HepG2 (cell line): ENCODE measurements around the gene MEX3A. TPM values are rescaled to one million over a fixed set of nuclear protein-coding genes. Genes with fewer than 3 reads are reported as not detected.

ENCODE experiments used
- CHD4 ChIP-seq: fragments of 200-600 bp; sonication (generic); IDR thresholded peaks from 2 replicates; pipeline ENCODE4 v1.7.0; 2017; ENCODE audit warnings: mild to moderate bottlenecking, low read length, borderline replicate concordance
- FOXM1 ChIP-seq: sonication (generic); formaldehyde crosslinking; IDR thresholded peaks from 2 replicates; pipeline ENCODE4 v1.5.0; 2020; ENCODE audit warnings: missing genetic modification reagents
- MED1 ChIP-seq: sonication (generic); formaldehyde crosslinking; IDR thresholded peaks from 2 replicates; pipeline ENCODE4 v1.4.0; 2020; ENCODE audit warnings: missing genetic modification reagents
- NONO ChIP-seq, 2 experiments: fragments of 450-650 bp in 1 of 2; sonication (generic) in 1 of 2; formaldehyde crosslinking in 1 of 2; IDR thresholded peaks in 1 of 2; conservative IDR thresholded peaks in 1 of 2; 2 replicates each; pipeline versions ENCODE4 v1.6.1 to v1.8.0; 2017 to 2022; ENCODE audit warnings: mild to moderate bottlenecking in 1 of 2, missing genetic modification reagents in 1 of 2, moderate library complexity in 1 of 2
- PLRG1 ChIP-seq: fragments of 450-650 bp; conservative IDR thresholded peaks from 2 replicates; pipeline ENCODE4 v1.6.1; 2016
- SIN3B ChIP-seq: fragments of 150-350 bp; IDR thresholded peaks from 2 replicates; pipeline ENCODE4 v1.6.1; 2014; ENCODE audit warnings: low read length
- SRF ChIP-seq: IDR thresholded peaks from 2 replicates; pipeline ENCODE4 v1.6.1; 2011; ENCODE audit warnings: mild to moderate bottlenecking, low read depth, low read length, moderate library complexity
- ZBTB3 ChIP-seq: sonication (generic); formaldehyde crosslinking; IDR thresholded peaks from 2 replicates; pipeline ENCODE4 v1.4.0; 2020; ENCODE audit warnings: low read depth, mild to moderate bottlenecking, moderate library complexity, missing genetic modification reagents, borderline replicate concordance
- ZNF333 ChIP-seq: sonication (generic); formaldehyde crosslinking; IDR thresholded peaks from 2 replicates; pipeline ENCODE4 v1.4.0; 2020; ENCODE audit warnings: mild to moderate bottlenecking, missing genetic modification reagents, borderline replicate concordance
- ZNF446 ChIP-seq: sonication (generic); formaldehyde crosslinking; IDR thresholded peaks from 2 replicates; pipeline ENCODE4 v1.5.0; 2020; ENCODE audit warnings: mild to moderate bottlenecking, missing genetic modification reagents
- ZNF513 ChIP-seq: sonication (generic); formaldehyde crosslinking; conservative IDR thresholded peaks from 2 replicates; pipeline ENCODE4 v1.5.0; 2020; ENCODE audit warnings: missing genetic modification reagents
- ZSCAN9 ChIP-seq: IDR thresholded peaks from 2 replicates; pipeline ENCODE4 v1.6.1; 2016; ENCODE audit warnings: borderline replicate concordance
- polyA plus RNA-seq, 8 experiments: library from polyadenylated mRNA; depleted of rRNA in 3 of 8; stranded (reverse) in 7 of 8; unstranded in 1 of 8; fragments of >200 nt; fragmentation: Illumina TruSeq in 4 of 8; extraction: Trizol in 4 of 8; gene quantifications; 2 replicates each; pipeline versions ENCODE4 v1.2.1 to v1.2.3, GENCODE V29; 2011 to 2016; ENCODE audit warnings: low read depth in 4 of 8, missing spikeins in 1 of 8, mixed read lengths in 1 of 8; ENCODE audit not compliant: insufficient read depth in 1 of 8
- total RNA-seq, 5 experiments: library from RNA; depleted of rRNA; stranded (reverse); fragments of >200 nt; fragmentation: Illumina TruSeq; extraction: Trizol; gene quantifications; 2 replicates each; pipeline ENCODE4 v1.2.3, GENCODE V29; 2016; ENCODE audit warnings: low read depth in 1 of 5
- TF ChIP-seq, protein P1 (sequence below): sonication (generic); formaldehyde crosslinking; conservative IDR thresholded peaks from 2 replicates; pipeline ENCODE4 v1.8.0; 2022; ENCODE audit warnings: mild to moderate bottlenecking, moderate library complexity, missing genetic modification reagents
- TF ChIP-seq, protein P2 (sequence below): sonication (generic); formaldehyde crosslinking; IDR thresholded peaks from 2 replicates; pipeline ENCODE4 v1.4.0; 2020; ENCODE audit warnings: missing genetic modification reagents, mild to moderate bottlenecking, borderline replicate concordance
- TF ChIP-seq, protein P3 (sequence below), 2 experiments: IDR thresholded peaks; 2 replicates each; pipeline ENCODE4 v1.6.1; 2011 to 2012; ENCODE audit warnings: low read length in 2 of 2, borderline replicate concordance in 1 of 2, low read depth in 1 of 2, mild to moderate bottlenecking in 1 of 2, moderate library complexity in 1 of 2
- TF ChIP-seq, protein P4 (sequence below): sonication (generic); formaldehyde crosslinking; IDR thresholded peaks from 2 replicates; pipeline ENCODE4 v1.8.1; 2023; ENCODE audit warnings: mild to moderate bottlenecking, missing genetic modification reagents

Gene MEX3A
- total and polyA plus RNA-seq, 2 of the 13 experiments (the other 11 are each of a cell fraction or from before 2014, with no cell fraction given): 7.6 to 9.1 TPM

- TF ChIP-seq ZBTB3 (CRISPR knock-in tag): 0 out of 2 replicates have a peak, but pooled peaks have one; percentile 17
- TF ChIP-seq ZNF446: 0 out of 2 replicates have a peak, but pooled peaks have one; percentile 29
- no peak for TF ChIP-seq NONO (IDR thresholded peaks at IDR 0.05)
- TF ChIP-seq NONO (CRISPR knock-in tag; conservative IDR thresholded peaks at IDR 0.05): peak; percentile 77
- peak; percentile 79 for TF ChIP-seq MED1 (CRISPR knock-in tag)
- TF ChIP-seq, protein P1, sequence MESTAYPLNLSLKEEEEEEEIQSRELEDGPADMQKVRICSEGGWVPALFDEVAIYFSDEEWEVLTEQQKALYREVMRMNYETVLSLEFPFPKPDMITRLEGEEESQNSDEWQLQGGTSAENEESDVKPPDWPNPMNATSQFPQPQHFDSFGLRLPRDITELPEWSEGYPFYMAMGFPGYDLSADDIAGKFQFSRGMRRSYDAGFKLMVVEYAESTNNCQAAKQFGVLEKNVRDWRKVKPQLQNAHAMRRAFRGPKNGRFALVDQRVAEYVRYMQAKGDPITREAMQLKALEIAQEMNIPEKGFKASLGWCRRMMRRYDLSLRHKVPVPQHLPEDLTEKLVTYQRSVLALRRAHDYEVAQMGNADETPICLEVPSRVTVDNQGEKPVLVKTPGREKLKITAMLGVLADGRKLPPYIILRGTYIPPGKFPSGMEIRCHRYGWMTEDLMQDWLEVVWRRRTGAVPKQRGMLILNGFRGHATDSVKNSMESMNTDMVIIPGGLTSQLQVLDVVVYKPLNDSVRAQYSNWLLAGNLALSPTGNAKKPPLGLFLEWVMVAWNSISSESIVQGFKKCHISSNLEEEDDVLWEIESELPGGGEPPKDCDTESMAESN (CRISPR knock-in tag): peak; percentile 72
- no peak for TF ChIP-seq PLRG1
- peak; percentile 30; the same call in 1 of the 2 replicates for TF ChIP-seq SIN3B
- no peak for TF ChIP-seq CHD4
- peak; percentile 79; the same call in 1 of the 2 replicates for TF ChIP-seq ZSCAN9
- TF ChIP-seq, protein P2, sequence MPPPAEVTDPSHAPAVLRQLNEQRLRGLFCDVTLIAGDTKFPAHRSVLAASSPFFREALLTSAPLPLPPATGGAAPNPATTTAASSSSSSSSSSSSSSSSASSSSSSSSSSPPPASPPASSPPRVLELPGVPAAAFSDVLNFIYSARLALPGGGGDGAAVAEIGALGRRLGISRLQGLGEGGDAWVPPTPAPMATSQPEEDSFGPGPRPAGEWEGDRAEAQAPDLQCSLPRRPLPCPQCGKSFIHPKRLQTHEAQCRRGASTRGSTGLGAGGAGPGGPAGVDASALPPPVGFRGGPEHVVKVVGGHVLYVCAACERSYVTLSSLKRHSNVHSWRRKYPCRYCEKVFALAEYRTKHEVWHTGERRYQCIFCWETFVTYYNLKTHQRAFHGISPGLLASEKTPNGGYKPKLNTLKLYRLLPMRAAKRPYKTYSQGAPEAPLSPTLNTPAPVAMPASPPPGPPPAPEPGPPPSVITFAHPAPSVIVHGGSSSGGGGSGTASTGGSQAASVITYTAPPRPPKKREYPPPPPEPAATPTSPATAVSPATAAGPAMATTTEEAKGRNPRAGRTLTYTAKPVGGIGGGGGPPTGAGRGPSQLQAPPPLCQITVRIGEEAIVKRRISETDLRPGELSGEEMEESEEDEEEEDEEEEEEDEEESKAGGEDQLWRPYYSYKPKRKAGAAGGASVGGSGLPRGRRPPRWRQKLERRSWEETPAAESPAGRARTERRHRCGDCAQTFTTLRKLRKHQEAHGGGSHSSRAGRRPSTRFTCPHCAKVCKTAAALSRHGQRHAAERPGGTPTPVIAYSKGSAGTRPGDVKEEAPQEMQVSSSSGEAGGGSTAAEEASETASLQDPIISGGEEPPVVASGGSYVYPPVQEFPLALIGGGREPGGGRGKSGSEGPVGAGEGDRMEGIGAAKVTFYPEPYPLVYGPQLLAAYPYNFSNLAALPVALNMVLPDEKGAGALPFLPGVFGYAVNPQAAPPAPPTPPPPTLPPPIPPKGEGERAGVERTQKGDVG: no peak; the same call in 1 of the 2 replicates
- TF ChIP-seq ZNF513: 0 out of 2 replicates have a peak, but pooled peaks have one; percentile 41
- TF ChIP-seq FOXM1 (CRISPR knock-in tag): no peak
- no peak for TF ChIP-seq SRF
- TF ChIP-seq, protein P3, sequence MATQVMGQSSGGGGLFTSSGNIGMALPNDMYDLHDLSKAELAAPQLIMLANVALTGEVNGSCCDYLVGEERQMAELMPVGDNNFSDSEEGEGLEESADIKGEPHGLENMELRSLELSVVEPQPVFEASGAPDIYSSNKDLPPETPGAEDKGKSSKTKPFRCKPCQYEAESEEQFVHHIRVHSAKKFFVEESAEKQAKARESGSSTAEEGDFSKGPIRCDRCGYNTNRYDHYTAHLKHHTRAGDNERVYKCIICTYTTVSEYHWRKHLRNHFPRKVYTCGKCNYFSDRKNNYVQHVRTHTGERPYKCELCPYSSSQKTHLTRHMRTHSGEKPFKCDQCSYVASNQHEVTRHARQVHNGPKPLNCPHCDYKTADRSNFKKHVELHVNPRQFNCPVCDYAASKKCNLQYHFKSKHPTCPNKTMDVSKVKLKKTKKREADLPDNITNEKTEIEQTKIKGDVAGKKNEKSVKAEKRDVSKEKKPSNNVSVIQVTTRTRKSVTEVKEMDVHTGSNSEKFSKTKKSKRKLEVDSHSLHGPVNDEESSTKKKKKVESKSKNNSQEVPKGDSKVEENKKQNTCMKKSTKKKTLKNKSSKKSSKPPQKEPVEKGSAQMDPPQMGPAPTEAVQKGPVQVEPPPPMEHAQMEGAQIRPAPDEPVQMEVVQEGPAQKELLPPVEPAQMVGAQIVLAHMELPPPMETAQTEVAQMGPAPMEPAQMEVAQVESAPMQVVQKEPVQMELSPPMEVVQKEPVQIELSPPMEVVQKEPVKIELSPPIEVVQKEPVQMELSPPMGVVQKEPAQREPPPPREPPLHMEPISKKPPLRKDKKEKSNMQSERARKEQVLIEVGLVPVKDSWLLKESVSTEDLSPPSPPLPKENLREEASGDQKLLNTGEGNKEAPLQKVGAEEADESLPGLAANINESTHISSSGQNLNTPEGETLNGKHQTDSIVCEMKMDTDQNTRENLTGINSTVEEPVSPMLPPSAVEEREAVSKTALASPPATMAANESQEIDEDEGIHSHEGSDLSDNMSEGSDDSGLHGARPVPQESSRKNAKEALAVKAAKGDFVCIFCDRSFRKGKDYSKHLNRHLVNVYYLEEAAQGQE (IDR thresholded peaks at IDR 0.05; ENCODE audit: borderline replicate concordance in 1 of 2, low read depth in 1 of 2, low read length in 2 of 2): peak in 1 of 2 experiments; percentile 59; a peak in 1 of 4 replicates
- TF ChIP-seq ZNF333 (CRISPR knock-in tag): 0 out of 2 replicates have a peak, but pooled peaks have one; percentile 16
- TF ChIP-seq, protein P4, sequence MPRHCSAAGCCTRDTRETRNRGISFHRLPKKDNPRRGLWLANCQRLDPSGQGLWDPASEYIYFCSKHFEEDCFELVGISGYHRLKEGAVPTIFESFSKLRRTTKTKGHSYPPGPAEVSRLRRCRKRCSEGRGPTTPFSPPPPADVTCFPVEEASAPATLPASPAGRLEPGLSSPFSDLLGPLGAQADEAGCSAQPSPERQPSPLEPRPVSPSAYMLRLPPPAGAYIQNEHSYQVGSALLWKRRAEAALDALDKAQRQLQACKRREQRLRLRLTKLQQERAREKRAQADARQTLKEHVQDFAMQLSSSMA: no peak
Measured at GRCh38 chr1:156054500-156055280, 27.6 kb downstream of the MEX3A start, which contains the start of gene LAMTOR2 (continued).
